Retinal pigment epithelial cell (primary cell): ENCODE data around the gene SHISA4.
A peak's percentile ranks its signal among the peaks of the same experiment; 100 is the strongest.

Experiments used
- DNase-seq: peaks from one replicate; pipeline ENCODE4 v3.0.0-alpha.2; 2010; ENCODE audit warnings: low read depth
- H3K4me3 ChIP-seq: 2 replicates; pipeline ENCODE4 v1.5.1; 2011; ENCODE audit warnings: mild to moderate bottlenecking, low read length, control low read depth, moderate library complexity
- TF ChIP-seq, protein P1 (sequence below): conservative IDR thresholded peaks from 2 replicates; pipeline ENCODE4 v1.5.1; 2011; ENCODE audit warnings: low read depth, low read length, control low read depth, inconsistent platforms

SHISA4 gene

DNA sequence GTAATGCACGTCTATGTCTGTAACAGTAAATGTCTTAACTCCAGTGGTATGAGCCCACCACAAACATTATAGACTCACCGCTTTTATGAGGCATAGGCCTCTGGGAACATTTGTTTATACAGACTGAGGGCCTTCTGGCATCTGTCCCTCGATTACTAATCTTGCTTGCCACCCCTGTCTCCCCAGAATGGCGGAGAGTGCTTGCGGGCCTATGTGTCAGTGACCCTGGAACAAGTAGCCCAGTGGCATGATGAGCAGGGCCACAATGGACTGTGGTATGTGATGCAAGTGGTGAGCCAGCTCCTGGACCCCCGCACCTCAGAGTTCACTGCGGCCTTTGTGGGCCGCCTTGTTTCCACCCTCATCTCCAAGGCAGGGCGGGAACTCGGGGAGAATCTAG lies 18.3 kb upstream of the SHISA4 start:
- no peak overlapping the region for H3K4me3 ChIP-seq
- TF ChIP-seq, protein P1, sequence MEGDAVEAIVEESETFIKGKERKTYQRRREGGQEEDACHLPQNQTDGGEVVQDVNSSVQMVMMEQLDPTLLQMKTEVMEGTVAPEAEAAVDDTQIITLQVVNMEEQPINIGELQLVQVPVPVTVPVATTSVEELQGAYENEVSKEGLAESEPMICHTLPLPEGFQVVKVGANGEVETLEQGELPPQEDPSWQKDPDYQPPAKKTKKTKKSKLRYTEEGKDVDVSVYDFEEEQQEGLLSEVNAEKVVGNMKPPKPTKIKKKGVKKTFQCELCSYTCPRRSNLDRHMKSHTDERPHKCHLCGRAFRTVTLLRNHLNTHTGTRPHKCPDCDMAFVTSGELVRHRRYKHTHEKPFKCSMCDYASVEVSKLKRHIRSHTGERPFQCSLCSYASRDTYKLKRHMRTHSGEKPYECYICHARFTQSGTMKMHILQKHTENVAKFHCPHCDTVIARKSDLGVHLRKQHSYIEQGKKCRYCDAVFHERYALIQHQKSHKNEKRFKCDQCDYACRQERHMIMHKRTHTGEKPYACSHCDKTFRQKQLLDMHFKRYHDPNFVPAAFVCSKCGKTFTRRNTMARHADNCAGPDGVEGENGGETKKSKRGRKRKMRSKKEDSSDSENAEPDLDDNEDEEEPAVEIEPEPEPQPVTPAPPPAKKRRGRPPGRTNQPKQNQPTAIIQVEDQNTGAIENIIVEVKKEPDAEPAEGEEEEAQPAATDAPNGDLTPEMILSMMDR: no peak
- no peak for DNase-seq

DNA sequence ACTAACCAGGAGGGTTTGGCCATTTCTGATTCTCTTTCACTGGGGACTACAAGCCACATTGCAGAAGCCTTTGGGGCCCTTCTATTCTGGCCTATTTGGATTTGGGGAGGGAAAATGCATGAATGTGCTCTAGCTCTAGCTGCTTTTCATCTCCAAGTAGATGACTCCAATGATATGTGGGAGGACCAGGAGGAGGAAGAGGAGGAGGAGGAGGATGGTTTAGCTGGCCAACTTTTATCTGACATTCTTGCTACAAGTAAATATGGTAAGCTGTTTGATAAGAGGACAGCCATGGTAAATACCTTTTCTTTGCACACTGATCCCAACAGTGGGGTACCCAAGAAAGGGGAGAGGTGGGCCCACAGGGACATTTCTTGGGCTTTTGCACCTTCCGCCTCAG lies 14.0 kb upstream of the SHISA4 start:
- TF ChIP-seq, protein P1: no peak
- DNase-seq: no peak
- no peak overlapping the region for H3K4me3 ChIP-seq

DNA sequence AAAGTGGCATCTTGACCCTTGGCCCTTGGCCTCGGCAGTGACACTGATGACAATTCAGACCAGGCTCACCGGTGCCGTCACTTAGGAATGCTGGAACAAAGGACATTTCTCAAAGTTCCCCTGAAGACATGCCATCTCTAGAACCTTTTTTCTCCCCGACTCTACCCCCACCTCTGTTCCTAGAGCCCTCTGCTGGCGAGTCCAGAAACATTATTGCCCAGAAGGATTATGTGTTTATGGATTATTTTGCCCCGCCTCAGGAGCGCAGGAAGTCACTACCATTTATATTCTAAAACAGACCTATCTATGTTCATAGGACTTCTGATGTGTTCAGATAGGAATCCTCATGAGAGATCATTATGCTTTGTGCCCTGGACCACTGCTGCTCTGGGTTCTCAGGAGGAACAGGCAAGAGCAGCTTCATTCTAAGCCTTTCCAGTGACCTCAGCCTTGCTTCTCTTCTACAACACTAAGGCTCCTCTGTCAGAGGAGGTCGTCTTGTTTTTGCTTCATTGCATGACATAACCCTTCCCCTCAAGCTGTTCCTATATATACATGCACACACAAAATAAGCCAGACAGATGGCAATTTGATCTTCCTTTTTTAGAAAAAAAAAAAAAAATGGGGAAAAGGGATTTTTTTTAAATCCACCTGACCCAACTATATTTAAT lies 12.4 kb upstream of the SHISA4 start:
- no peak for DNase-seq
- no peak overlapping the region for H3K4me3 ChIP-seq
- TF ChIP-seq, protein P1: peak; percentile 69

DNA sequence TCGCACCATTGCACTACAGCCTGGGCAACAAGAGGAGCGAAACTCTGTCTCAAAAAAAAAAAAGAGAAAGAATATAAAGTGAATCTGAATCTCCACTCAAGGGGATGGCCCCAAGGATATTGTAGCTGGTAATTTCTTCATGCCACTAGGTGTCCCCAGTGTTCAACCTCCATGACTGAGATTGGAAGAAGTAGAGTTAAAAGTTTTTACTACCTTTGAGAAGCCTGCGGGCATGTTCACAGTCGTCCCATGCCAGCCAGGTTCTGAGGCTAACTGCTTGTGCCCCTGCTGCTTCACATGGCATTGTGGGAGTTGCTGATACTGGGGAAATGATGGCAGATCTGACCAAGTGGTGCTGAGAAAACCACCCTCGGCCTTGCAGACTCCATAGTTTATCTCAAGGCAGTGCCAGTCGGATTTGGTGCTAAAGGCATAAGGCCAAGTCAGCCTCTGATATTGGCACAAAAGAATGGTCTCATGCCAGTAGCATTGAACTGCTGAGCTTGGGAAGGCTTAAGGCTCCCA lies 10.8 kb upstream of the SHISA4 start:
- no peak overlapping the region for H3K4me3 ChIP-seq
- no peak for DNase-seq
- TF ChIP-seq, protein P1: peak; percentile 74

DNA sequence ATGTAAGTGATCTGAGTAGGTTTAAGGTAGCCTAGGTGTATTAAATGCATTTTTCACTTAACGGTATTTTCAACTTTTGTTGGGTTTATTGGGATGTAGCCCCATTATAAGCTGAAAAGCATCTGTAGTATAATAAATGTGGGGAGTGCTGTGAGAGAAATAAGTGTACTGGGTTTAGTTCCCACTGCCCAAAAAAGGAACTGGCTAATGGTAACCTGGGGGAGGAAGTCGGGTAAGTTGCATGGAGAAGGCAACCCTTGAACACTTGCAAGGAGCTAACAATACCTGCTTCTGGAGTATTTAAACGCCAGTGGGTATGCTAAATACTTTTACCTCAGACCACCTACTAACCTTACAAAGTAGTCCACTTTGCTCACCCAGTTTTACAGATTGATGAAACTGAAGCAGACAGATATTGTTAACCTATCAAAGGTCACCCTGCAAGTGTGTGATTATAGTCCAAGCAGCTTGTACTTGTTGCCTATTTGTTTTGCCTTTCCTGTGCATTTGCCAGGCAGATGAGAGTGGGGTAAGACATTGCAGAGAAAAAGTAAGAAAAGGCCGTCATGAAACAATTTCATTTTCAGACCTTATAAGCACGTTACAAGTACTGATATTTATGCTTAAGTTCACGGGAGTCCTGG lies 7.6 kb upstream of the SHISA4 start:
- DNase-seq: no peak
- TF ChIP-seq, protein P1: no peak

DNA sequence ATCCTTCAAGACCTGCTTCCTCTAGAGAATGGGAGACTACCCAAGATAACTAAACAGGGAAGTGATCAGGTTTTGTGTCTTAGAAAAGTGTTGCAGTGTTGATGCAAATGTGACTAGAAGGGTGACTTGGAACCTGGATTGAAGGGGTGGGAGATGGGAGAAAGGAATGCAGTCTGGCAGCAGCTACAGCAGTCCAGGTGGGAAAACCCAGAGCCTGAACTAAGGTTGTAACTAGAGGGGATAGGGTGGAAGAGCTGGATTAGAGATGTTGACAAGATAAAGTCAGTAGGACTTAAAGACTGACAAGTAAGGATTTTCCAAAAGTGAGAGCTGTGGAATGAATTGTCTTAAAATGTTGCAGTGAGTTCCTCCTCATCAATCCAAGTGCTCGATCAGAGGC lies 7.1 kb upstream of the SHISA4 start:
- TF ChIP-seq, protein P1: no peak
- DNase-seq: no peak

More for the DNA sequence above, 7.6 kb upstream of the SHISA4 start:
- H3K4me3 ChIP-seq: no peak overlapping the region

More for the DNA sequence above, 7.1 kb upstream of the SHISA4 start:
- H3K4me3 ChIP-seq: no peak overlapping the region
